Esophagus mucosa (tissue), 1 donor: Measurements from ENCODE around the gene IFRD1. TPM values are rescaled to one million over a fixed set of nuclear protein-coding genes. Genes with fewer than 3 reads are reported as not detected.

Experiments used
- ATAC-seq: fragments of 200-7000 bp; cut with Tn5 transposase; one replicate; pipeline ENCODE4 v1.9.1; 2020
- total RNA-seq: library from RNA; stranded (reverse); gene quantifications from one replicate; pipeline ENCODE4 v1.2.4, GENCODE V29; 2023
- donor health status: DM: yes; HTN: yes; CAD: no.

Gene IFRD1
- total RNA-seq, 1 donor from 2014 or later, result 38.3 TPM

DNA sequence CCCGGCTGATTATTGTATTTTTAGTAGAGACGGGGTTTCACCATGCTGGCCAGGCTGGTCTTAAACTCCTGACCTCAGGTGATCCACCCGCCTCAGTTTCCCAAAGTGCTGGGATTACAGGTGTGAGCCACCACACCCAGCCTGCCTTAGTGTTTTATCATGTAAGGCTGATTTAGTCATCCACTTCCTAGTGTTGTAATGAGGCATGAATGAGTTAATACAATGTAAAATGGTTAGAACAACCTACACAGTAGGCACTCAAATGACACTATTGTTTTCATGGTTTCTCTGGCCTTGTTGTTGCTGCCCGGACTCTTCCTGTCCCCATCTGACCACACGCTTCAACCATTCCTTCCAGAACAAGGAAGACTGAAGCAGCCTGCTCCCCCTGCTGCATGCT lies 66.2 kb downstream of the IFRD1 start:
- ATAC-seq, result peak; percentile 96

DNA sequence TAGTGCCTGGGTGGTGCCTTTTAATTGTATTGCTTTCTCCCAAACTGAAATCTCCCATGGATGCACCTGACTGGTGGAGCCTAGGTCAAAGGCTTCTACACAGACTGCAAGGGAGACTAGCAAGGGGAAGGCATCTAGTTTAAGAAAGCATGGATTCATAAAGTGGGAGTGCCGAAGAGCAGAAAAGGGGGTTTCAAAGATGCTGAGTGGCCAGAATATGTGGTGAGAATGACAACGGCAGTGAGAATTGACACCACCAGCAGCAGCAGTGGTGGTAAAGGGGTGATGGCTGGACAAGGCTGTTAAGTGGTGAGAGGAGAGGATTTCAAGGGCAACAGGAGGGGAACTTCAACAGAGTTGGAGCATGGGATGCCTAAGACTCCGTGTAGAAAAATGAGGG lies 67.2 kb downstream of the IFRD1 start:
- no peak for ATAC-seq

DNA sequence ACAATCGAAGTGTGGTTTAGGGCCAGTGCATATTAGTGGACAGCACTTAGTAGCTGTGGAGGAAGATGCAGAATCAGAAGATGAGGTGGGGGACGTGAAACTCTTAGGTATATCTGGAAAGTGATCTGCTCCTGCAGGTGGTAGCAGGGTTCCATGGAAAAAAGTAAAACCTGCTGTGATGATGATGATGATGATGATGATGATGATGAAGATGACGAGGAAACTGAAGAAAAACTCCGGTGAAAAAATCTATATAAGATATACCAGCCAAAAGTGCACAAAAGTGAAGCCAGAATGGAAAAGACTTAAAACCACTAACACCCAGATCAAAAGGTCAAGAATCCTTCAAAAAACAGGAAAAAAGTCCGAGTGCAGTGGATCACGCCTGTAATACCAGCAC lies 70.5 kb downstream of the IFRD1 start:
- ATAC-seq, result no peak

DNA sequence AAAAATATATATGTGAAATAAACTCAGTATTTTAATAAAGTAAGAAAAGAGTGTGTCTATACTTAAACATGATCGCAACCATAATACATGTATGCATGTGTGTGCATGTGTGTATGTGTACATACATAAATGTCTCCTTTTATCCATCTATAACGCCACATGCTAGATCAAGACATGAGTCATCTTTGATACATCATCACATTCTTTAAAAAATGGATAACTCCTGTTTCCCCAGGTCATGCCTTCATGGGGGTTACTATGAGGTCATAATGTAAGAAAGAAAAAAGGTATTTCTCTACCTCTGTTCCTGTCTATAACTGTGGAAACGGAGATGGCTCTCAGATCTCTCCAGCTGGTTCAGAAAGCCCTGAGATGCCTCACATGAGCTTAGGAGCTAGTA lies 71.7 kb downstream of the IFRD1 start:
- no peak for ATAC-seq

DNA sequence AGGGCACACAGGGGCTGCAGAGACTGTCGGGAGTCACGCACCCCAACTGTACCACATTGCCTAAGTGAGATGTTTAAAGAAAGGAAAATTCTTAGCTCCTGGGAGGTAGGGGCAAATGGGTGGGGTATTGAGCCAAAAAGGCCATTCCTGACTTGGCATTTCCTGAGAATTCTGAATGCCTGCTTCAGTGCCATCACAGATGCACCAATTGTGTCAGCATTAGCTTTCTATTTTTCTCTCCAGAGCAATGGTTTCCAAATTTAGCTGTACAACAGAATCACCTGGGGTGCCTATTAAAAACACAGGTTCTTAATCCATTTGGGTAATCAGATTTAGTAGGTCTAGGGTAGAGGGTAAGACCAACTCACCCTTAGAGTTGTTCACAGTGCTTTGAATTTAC lies 73.6 kb downstream of the IFRD1 start:
- no peak for ATAC-seq

Other genes with a start within 250 kb of the IFRD1 start
- gene DOCK4, start 244.1 kb upstream of the IFRD1 start, total RNA-seq, result 6.5 TPM
- 17.0 TPM for gene ZNF277, start 243.8 kb upstream of the IFRD1 start, total RNA-seq
- 0.44 TPM for gene LSMEM1, start 30.5 kb downstream of the IFRD1 start, total RNA-seq